ENCODE results near the gene SHC1. TPM values are rescaled to one million over a fixed set of nuclear protein-coding genes. Genes with fewer than 3 reads are reported as not detected.
A peak's percentile ranks its signal among the peaks of the same experiment; 100 is the strongest.

Gene SHC1
- total and polyA plus RNA-seq, 2 donors from 2014 or later = 43.8 to 153 TPM

GRCh38 chr1:155002464-155003226, 32.1 kb upstream of the SHC1 start, which contains the start of gene ZBTB7B:
Gene ZBTB7B, plus strand, starts transcription at chr1:155002802. Its CDS starts 11,859 bp downstream, at chr1:155014661.
- Histone ChIP-seq H3K4me1 (ENCODE audit: control insufficient read depth in 2 of 3, insufficient read depth in 2 of 3, low read depth in 1 of 3, low read length in 3 of 3) (peaks cover 2 to 39% (median 28%) of the 10 kb centered on the region in 3 donors), H3K27ac (ENCODE audit: low read depth in 2 of 2, low read length in 2 of 2) (peak within 1 kb of the TSS; percentile 97), H3K36me3 (ENCODE audit: control insufficient read depth in 2 of 3, insufficient read depth in 3 of 3, low read length in 3 of 3) (no peaks in the 10 kb centered on the region), H3K9ac (ENCODE audit: low read length in 3 of 3) (peak within 1 kb of the TSS; percentile 66 to 99 (median 76)), H3K9me3 (ENCODE audit: control insufficient read depth in 2 of 3, insufficient read depth in 1 of 3, low read length in 3 of 3) (no peaks in the 10 kb centered on the region), H3K27me3 (ENCODE audit: control insufficient read depth, insufficient read depth, low read length) (no peaks in the 10 kb centered on the region), H3K4me3 (ENCODE audit: low read length in 3 of 3) (peak within 1 kb of the TSS; percentile 82 to 99 (median 90))
- DNase-seq (peak; percentile 24 to 89 (median 45)), FAIRE-seq (no peak)
- intact Hi-C loops (cut with DNase I) = no loop called here
- no peak for TF ChIP-seq CTCF (IDR thresholded peaks at IDR 0.05; ENCODE audit: borderline replicate concordance, extremely low read depth, insufficient read depth)

- peak; percentile 100 for DNase-seq
- peak overlapping the region; percentile 75 to 90 (median 88) for H3K4me3 ChIP-seq (ENCODE audit: low read length in 3 of 3)
- H3K4me1 ChIP-seq (ENCODE audit: control insufficient read depth in 2 of 3, insufficient read depth in 2 of 3, low read depth in 1 of 3, low read length in 3 of 3) = peaks cover 2 to 33% (median 20%) of the 10 kb centered on the region in 3 donors
- peak; percentile 22 for TF ChIP-seq CTCF (IDR thresholded peaks at IDR 0.05; ENCODE audit: borderline replicate concordance, extremely low read depth, insufficient read depth)
- intact Hi-C loops (cut with DNase I) = no loop called here
- peak overlapping the region; percentile 20 to 97 (median 67) for H3K9ac ChIP-seq (ENCODE audit: low read length in 3 of 3)
- no peaks in the 10 kb centered on the region for H3K9me3 ChIP-seq (ENCODE audit: control insufficient read depth in 2 of 3, insufficient read depth in 1 of 3, low read length in 3 of 3)
- no peaks in the 10 kb centered on the region for H3K36me3 ChIP-seq (ENCODE audit: control insufficient read depth in 2 of 3, insufficient read depth in 3 of 3, low read length in 3 of 3)
- H3K27me3 ChIP-seq (ENCODE audit: control insufficient read depth, insufficient read depth, low read length) = no peaks in the 10 kb centered on the region
- no peak for FAIRE-seq
- H3K27ac ChIP-seq (ENCODE audit: low read depth in 2 of 2, low read length in 2 of 2) = peak overlapping the region; percentile 97
Measured at GRCh38 chr1:155001675-155002463, 31.3 kb upstream of the SHC1 start.

GRCh38 chr1:155001425-155001674, 30.8 kb upstream of the SHC1 start:
- DNase-seq = peak in 1 of 5 donors; percentile 59
- Histone ChIP-seq H3K27ac (ENCODE audit: low read depth in 2 of 2, low read length in 2 of 2) (peak overlapping the region; percentile 97), H3K9me3 (ENCODE audit: control insufficient read depth in 2 of 3, insufficient read depth in 1 of 3, low read length in 3 of 3) (no peaks in the 10 kb centered on the region), H3K4me3 (ENCODE audit: low read length in 3 of 3) (peak overlapping the region; percentile 59 to 90 (median 75)), H3K27me3 (ENCODE audit: control insufficient read depth, insufficient read depth, low read length) (no peaks in the 10 kb centered on the region), H3K36me3 (ENCODE audit: control insufficient read depth in 2 of 3, insufficient read depth in 3 of 3, low read length in 3 of 3) (no peaks in the 10 kb centered on the region), H3K9ac (ENCODE audit: low read length in 3 of 3) (peak overlapping the region; percentile 20 to 97 (median 30)), H3K4me1 (ENCODE audit: control insufficient read depth in 2 of 3, insufficient read depth in 2 of 3, low read depth in 1 of 3, low read length in 3 of 3) (peaks cover 2 to 28% (median 15%) of the 10 kb centered on the region in 3 donors)
- no peak for FAIRE-seq
- intact Hi-C loops (cut with DNase I) = no loop called here
- TF ChIP-seq CTCF (IDR thresholded peaks at IDR 0.05; ENCODE audit: borderline replicate concordance, extremely low read depth, insufficient read depth) = no peak
